ENCODE results near the gene PTK6. TPM values are rescaled to one million over a fixed set of nuclear protein-coding genes. Genes with fewer than 3 reads are reported as not detected.

Gene PTK6
- total RNA-seq, 2 experiments from 2014 or later, result 0.13 to 2.0 TPM

DNA sequence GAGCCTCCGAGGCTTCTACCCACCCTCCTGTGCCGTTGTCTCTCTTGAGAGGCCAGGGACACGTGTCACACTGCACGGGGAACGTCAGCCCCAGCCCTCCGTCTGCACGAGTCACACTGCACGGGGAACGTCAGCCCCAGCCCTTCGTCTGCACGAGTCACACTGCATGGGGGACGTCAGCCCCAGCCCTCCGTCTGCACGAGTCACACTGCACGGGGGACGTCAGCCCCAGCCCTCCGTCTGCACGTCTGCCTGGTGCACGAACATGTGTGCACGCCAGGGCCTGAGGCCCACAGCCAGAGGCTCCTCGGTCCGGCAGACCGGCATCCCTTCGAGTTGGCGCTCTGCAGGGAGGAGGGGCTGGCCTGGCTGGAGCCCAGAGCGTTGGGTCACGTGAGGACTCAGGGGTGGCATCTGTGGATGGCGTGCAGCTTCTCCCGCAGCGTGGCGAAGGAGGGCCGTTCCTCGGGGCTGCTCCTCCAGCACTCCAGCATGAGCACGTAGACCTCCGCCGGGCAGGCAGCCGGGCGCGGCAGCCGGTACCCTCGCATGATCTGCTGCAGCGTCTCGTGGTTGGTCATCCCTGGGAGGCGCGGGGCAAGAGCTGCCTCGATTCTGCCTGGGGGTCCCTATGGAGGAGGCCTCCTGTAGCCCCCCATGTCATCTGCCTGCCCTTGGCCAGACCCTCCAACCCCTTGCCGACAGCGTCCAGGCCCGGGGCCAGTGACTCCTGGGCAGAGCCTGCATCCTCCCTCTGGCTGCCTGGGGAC is 3.4 kb upstream of the PTK6 start:
- BruUV-seq (replicated peaks), result no TSS peak
- Histone ChIP-seq H2AFZ (ENCODE audit: low read length) (no peak overlapping the region), H3K9me3 (ENCODE audit: low read length) (no peaks in the 10 kb centered on the region), H3K36me3 (ENCODE audit: insufficient read depth, low read length) (no peaks in the 10 kb centered on the region), H3K27ac (ENCODE audit: low read depth, low read length, poor library complexity, severe bottlenecking) (no peak overlapping the region), H3K4me3 (ENCODE audit: low read depth, low read length, poor library complexity, severe bottlenecking) (no peak overlapping the region), H3K4me1 (ENCODE audit: insufficient read depth, low read length, poor library complexity, severe bottlenecking) (peaks cover 36% of the 10 kb centered on the region), H3K9me2 (ENCODE audit: insufficient read depth, low read length) (no peaks in the 10 kb centered on the region), H4K20me1 (ENCODE audit: insufficient read depth, low read length) (no peaks in the 10 kb centered on the region), H3K4me2 (ENCODE audit: low read length) (no peak overlapping the region), H3K79me2 (ENCODE audit: insufficient read depth, low read depth, low read length) (no peaks in the 10 kb centered on the region)
- intact Hi-C loops (cut with micrococcal nuclease; ENCODE audit: unreplicated experiment), result no loop called here
- DNase-seq (ENCODE audit: low spot score), result no peak
- CTCF ChIA-PET (ENCODE audit: unreplicated experiment), result no interaction called here
- POLR2A ChIA-PET, result no interaction called here
- TF ChIP-seq CTCF (conservative IDR thresholded peaks at IDR 0.05; ENCODE audit: low read length), result no peak
- TF ChIP-seq EZH2phosphoT487 (IDR thresholded peaks at IDR 0.05; ENCODE audit: borderline replicate concordance, low read depth, low read length), result no peak

DNA sequence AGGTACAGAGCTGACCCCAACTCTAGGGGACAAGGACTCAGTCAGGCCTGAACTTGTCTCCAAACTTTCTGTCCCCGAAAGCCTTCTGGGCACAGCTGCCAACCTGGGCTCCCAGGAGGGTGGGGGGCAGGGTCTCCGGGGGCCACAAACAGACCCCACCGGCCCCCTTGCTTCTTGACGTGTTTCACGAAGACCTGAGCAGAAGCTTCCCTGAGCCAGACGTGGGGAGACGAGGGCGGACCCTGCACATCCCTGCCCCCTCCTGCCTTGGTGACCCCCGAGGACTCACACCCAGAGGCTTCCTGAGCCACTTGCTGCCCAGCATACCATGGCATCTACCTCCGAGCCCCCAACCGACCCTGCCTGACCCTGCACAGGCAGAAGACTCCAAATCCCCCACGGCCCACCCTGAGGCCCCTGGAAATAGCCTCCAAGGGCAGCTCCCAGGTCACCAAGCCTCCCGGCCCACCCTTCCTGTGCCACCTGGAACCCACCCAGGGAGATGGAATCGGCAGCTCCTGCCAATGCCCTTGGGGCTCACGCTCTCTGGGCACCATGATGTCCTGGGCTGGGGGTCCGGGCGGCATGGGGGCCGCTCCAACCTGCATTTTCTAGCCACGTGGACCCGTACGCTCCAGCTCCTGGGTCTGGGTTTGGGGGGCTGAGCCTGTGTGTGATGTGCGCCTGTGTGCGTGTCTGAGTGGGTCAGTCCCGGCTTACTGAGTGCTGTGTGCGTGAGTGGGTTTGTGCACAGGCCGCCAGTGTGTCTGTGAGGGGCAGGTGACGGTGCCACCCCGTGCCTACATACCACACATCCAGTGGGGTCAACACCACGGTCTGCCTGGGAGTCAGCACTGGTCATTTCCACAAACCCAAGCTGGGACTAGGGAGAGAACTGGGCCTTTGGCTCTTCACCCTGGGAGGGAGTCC is 2.5 kb upstream of the PTK6 start:
- Histone ChIP-seq H3K79me2 (ENCODE audit: insufficient read depth, low read depth, low read length) (no peaks in the 10 kb centered on the region), H3K4me3 (ENCODE audit: low read depth, low read length, poor library complexity, severe bottlenecking) (no peak overlapping the region), H4K20me1 (ENCODE audit: insufficient read depth, low read length) (no peaks in the 10 kb centered on the region), H3K27ac (ENCODE audit: low read depth, low read length, poor library complexity, severe bottlenecking) (no peak overlapping the region), H3K4me2 (ENCODE audit: low read length) (no peak overlapping the region), H3K36me3 (ENCODE audit: insufficient read depth, low read length) (no peaks in the 10 kb centered on the region), H3K9me3 (ENCODE audit: low read length) (no peaks in the 10 kb centered on the region), H3K4me1 (ENCODE audit: insufficient read depth, low read length, poor library complexity, severe bottlenecking) (peaks cover 30% of the 10 kb centered on the region), H3K9me2 (ENCODE audit: insufficient read depth, low read length) (no peaks in the 10 kb centered on the region), H2AFZ (ENCODE audit: low read length) (no peak overlapping the region)
- DNase-seq (ENCODE audit: low spot score), result no peak
- ChIA-PET POLR2A (interaction anchor here (2.6 kb wide), 1 partner anchor 102 kb away, joined by 13 read pairs; no protein-coding TSS in a partner anchor), CTCF (ENCODE audit: unreplicated experiment) (no interaction called here)
- intact Hi-C loops (cut with micrococcal nuclease; ENCODE audit: unreplicated experiment), result loop anchor here (2.0 to 10.0 kb wide), 4 partner anchors 88 to 433 kb away; partner anchors contain the start of genes ABHD16B, DNAJC5, GMEB2 and TPD52L2
- no TSS peak for BruUV-seq (replicated peaks)
- no peak for TF ChIP-seq CTCF (conservative IDR thresholded peaks at IDR 0.05; ENCODE audit: low read length)
- no peak for TF ChIP-seq EZH2phosphoT487 (IDR thresholded peaks at IDR 0.05; ENCODE audit: borderline replicate concordance, low read depth, low read length)
